KG1 (cell line): Measurements from ENCODE around the gene TMA7B.

Source experiments
- DNase-seq: peaks from one replicate; lab custom pipeline; 2025; lab: John Stamatoyannopoulos, UW

Gene TMA7B

DNA sequence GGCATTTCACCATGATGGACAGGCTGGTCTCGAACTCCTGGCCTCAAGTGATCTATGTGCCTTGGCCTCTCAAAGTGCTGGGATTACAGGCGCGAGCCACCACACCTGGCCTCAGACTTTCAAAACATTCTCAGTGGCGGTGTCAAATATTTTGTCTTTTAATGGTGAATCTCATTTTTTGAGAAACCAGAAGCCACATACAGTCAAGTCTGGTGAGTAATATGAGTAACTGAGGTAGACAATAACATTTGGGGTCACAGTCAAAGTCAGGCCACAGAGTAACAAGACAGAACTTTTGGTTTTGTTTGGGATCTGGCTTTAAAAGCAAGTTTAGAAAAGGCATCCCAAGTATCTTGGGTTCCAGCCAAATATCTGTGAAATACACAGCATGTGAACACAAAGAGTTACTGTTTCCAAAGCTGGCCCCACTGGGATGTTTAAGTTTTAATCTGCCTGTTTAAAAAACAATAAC, 5.6 kb upstream of the TMA7B start:
- no peak for DNase-seq

DNA sequence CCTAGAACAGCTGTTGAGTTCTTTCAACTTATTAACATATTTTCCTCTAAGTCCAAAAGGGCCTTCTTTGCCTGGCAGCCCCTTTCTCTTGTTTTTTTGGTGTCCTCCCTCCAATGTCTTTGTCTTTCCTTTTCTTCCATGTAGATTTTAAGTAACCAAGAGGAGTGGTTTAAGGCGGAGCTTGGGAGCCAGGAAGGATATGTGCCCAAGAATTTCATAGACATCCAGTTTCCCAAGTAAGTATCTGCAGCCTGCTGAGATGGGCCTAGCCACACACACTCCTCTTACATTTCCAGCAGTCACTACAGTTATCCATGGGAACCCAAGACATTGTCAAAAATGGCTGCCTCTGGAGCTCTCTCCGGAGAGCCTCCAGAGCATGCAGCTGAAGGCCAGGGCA, 4.5 kb upstream of the TMA7B start:
- DNase-seq: no peak

DNA sequence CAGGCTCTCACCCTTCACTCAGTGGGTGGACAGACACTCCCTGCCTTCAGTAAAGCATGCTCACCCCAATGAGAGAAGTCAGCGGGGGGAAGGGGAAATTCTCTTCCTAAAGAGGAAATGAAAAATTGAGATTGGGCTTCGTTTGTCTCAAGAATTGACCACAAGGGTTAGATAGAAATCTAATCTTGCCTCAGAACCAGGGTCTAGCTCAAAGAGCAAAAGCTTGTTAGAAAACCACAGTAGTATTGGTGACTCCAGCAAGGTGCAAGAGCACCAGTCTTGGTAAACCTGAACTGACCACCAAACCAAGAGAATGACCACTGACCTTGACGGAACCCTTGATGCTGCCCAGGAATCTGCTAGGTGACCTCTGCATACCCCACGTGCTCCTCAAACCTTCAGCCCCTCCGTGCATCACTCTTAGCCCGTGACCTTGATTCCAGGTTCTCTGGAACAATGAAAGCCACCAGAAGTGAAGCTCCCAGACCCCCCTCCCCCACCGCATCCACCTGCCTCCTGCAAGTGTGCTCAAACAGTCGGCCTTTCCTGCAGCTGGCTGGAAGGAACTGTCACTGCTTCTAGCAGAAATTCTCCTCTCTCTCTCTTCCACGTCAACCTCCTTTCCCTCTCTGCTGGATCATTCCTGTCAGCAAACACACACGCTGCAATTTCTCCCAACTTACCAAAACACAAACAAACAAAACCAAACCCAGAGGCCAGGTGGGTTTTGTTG, 3.1 kb upstream of the TMA7B start:
- peak; percentile 48 for DNase-seq

DNA sequence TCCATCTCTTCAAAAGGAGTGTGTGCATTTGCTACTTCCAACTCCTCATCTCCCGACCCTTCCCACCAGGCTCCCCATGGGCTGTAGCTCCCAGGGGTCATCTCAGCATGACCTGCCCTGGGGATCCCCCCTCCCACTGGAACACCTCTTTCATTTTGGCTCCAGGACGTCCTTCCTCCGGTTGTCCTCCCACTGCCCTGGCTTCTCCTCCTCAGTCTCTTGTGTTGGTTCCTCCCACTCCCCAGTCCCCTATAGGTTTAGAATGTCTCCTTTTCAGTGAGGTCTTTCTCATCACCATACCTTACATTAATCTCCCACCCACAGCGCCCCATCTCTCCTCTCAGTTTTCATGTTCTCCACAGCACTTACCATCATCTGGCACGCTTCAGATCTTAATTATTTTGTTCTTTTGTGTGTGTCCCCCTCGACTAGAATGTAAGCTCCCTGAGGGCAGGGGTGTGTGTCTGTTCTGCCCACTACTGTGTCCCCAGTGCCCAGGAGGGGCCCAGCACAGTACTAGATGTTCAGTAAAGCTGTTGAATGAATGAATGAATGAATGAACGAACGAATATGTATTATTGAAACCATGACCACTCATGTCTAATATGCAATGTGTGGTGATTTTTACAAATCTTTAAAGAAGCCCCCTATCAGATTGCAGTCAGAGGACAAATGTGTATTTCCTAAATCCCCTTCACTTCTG, 2.0 kb upstream of the TMA7B start:
- no peak for DNase-seq

DNA sequence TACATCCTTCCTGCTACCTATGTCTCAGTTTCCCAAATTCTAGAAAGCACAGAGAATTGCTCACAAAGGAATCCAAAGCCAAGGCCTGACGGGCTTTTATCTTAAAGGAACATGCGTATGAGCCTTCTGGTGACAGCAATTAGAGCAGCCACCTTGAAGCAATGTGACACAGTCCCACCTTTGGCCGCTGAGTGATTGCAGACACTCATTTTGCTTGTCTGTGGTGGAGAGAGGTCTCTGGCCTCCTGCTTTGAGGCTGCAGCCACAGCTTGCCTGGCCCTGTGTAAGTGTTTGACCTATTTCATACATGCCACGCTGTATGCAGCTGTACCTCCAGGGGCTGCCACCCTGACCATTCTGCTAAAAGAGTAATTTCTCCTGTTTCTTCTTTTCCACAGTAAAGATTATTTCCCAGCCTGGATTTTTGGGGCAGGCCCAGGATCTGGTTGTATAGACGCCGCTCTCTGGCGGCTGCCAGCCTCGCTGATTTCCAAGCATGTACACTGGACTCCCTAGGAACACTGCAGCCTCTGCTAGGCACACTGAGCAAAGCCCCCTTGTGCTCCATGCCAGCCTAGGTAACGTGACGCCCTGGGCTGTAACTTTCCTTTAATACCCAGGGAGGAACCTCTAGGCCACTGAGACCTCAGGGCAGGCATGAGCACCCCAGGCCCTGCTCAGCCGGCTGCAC, 1.1 kb upstream of the TMA7B start:
- no peak for DNase-seq

DNA sequence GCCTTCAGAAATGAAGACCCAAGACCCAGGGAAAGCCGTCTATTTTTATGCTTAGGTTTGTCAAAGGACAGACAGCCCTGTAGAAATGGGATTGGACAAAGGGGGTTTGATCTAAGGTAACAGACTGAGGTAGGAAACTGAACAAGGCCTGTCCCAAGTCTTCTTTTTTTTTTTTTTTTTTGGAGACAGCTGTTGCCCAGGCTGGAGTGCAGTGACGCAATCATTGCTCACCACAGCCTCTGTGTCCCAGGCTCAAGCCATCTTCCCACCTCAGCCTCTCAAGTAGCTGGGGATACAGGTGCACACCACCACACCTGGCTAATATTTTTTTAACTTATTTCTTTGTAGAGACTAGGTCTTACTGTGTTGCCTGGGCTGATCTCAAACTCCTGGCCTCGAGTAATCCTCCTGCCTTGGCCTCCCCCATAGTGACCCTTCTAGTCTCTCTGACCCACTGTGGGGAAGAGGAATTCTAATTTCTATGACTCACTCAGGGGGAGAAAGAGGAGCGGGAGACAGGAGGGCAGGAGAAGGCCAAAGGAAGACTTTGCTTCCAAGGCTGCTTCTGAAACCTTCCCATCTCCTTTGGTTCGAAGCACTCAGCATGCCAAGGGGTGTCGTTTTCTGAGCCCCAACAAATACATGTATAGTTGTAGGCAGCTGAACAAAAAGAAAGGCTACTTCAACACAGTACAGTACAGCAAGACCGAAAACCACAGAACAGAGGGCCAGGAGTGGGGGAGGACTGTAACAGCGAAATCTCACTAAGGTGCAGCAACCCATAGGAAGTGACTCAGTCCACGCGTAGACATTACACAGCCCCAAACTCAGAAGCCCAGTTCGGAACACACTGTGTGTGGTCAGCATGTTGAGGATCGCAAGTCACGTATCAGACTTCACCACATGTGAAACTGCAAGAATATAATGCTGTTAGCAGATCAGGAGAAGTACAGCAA, 872 bp downstream of the TMA7B start:
- peak; percentile 72 for DNase-seq

DNA sequence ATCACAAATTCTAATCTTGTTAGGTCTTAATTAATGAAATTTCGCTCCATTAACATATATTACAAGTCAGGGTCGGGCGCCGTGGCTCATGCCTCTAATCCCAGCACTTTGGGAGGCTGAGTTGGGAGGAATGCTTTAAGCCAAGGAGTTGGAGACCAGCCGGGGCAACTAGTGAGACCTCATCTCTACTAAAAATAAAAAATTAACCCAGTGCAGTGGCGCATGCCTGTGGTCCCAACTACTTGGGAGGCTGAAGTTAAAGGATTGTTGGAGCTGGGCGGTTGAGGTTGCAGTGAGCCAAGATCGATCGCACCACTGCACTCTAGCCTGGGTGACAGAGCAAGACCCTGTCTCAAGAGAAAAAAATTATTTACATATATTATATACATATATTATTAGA, 1.9 kb downstream of the TMA7B start:
- DNase-seq: no peak

DNA sequence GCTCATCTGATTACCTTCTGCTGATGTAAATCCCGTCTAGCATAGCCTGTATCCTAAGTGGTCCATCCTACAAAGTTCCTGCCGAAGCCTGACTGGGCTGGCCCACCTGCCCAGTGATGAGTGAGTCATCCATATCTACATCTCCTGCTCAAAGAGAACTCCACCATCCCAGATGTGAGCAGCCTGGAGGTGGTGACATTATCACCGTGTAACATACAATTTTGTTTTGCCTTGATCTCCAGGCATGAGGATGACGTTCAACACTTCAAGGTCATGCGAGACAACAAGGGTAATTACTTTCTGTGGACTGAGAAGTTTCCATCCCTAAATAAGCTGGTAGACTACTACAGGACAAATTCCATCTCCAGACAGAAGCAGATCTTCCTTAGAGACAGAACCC, 5.6 kb downstream of the TMA7B start:
- no peak for DNase-seq

DNA sequence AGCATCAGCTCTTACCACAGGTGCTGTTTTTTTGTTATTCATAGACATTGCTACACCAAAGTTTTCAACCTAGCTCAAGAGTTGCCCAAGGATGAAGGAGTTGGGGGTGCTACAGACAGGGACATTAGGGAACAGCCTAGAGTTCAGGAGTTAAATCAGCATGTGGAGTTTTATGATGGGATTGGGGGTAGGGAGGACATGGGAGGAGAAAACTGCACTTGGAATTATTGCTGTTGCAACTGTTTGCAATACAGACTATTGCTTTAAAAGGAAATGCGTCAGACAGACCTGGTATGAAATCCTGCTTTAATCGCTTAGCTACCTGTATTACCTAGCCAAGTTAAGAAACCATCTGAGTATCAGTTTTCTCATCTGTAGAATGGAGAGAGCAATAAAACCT, 6.3 kb downstream of the TMA7B start:
- no peak for DNase-seq

DNA sequence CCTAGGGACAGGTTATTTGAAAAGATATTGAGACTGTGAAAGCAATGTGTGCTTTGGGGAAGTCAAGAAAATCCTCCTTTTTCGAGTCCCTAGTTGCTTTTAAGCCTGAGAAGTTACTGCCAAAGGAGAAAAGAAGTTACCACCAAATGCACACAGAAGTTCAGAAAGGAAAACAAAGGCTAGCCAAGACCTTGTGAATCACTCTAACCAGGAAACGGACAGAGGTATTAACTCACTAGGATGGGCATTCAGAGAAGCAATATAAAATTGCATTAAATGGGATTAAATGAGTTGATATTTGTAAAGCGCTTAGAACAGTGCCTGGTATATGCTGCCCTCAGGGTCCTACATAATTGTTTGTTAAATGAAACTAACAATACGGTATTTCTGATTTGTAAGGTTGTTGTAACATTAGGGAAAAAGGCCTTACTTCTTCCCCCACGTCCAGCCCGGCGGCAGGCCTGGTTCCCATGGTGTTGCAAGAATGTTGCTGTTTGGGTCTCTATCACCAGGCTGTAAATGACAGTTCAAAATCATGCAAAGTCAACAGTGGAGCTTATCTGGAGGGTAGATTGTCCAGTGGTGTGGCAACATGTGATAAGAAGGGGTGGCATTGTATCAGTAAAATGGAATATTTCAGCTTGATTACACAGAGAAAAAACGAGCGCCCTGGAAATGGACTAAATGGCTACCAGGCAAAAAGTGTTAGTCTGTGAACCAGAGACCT, 7.1 kb downstream of the TMA7B start:
- DNase-seq: no peak

DNA sequence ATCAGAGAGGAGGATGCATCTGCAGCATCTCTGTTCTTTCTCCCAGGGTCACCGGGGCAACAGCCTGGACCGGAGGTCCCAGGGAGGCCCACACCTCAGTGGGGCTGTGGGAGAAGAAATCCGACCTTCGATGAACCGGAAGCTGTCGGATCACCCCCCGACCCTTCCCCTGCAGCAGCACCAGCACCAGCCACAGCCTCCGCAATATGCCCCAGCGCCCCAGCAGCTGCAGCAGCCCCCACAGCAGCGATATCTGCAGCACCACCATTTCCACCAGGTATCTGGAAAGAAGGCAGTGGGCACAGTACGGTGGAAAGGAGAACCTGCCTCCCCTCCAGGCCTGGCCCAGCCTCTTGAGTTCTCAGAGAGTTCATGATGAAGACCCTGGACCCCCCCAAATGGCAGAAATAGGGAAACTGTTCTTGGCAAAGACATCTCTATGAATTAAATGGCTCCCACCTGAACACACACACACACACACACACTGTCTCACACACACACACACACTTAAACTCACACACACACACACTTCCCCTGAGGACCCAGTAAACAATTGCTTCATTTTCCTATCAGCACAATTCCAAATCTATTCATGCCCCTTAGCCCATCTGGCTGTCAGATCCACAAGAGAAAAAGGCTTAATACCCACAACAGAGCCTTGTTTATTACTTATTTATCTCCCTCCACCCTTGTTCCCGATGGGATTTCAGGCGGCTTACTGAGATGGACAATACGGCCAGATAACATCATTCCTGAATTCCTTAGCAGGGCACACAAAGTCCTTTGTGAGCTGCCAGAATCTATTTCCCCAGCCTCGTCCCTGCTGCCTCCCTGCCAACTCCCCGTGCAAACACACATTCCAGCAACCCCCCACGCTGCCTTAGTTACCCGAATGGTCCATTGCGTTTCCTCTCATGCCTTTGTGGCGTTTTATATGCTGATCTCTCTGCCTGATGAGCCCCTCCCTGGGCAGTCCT, 8.1 kb downstream of the TMA7B start:
- DNase-seq: no peak

DNA sequence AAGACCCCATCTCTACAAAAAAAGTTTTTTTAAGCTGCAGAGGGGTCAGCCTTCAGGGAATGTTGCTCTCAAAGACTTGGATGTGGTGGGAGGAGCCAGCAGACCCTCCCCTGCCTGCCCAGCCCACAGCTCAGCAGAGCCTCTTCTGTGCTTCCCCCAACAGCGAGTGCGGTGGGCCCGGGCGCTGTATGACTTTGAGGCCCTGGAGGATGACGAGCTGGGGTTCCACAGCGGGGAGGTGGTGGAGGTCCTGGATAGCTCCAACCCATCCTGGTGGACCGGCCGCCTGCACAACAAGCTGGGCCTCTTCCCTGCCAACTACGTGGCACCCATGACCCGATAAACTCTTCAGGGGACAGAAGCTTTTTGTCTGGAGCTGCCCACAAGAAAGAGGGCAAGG, 10.5 kb downstream of the TMA7B start:
- DNase-seq: no peak

DNA sequence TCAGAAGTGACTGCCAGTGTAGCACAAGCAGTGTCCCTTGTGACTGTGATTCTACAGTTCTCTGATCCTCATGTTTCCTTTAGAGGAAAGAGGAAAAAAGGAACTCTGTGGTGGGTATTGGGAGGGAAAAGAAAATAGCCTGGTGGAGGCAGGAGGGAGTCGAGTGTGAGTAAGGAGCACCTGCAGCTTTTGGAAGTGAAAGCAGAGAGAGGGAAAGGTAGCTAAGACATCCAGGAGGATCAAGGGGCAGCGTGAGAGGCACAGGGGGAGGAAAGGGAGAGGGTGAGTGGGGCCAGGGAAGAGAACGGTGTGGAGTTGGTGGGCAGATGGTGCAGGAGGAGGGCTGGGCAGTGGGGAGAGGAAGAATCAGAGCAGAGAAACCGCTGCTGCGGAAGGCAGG, 12.4 kb downstream of the TMA7B start:
- no peak for DNase-seq

DNA sequence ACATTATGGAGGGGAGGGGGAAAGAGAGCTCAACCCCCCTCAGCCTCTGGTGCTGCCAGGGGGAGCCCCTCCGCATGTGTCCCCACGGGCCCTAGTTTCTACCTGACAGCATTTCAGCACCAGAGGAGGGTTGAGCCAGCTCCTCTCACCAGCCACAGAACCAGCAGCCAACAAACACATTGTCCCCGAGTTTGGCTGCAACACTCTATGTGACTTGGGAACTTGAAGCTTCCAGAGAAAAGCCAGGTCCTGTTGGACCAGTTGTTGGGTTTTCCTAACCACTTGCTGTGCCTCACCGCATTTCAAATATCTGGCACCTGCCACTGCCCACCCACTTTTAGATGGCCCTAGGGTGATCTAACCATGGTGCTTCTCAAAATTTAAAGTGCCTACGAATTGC, 13.5 kb downstream of the TMA7B start:
- DNase-seq: no peak

DNA sequence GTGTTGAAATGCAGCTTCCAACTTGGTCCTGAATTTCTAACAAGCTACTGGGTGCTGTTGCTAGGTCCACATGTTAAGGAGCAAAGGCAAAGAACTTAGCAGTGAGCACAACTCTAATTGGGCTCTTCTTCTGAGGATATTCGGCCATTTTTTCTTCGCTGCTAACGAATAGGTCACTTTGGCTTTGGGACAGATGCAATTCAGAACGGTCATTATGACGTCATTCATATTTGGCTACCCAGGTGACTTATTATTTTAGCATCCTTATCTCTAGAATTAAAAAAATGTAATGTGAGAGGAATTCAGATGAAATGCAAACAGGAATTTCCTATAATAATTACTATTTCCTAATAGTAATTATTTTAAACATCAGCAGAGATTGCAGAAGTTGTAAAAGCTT, 13.9 kb downstream of the TMA7B start:
- DNase-seq: no peak

DNA sequence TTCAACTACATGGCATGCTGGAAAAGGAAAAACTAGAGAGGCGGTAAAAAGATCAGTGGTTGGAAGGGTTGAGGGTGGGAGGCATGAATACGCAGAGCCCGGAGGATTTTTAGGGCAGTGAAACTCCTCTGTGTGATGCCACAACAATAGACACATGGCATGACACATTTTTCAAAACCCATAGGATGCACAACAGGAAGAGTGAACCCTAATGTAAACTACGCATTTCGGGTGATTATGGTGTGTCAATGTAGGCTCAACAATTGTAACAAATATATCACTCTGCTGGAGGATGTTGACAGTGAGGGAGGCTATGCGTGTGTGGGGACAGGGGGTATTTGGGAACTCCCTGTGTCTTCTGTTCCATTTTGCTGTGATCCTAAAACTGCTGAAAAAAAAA, 18.9 kb downstream of the TMA7B start:
- DNase-seq: no peak

DNA sequence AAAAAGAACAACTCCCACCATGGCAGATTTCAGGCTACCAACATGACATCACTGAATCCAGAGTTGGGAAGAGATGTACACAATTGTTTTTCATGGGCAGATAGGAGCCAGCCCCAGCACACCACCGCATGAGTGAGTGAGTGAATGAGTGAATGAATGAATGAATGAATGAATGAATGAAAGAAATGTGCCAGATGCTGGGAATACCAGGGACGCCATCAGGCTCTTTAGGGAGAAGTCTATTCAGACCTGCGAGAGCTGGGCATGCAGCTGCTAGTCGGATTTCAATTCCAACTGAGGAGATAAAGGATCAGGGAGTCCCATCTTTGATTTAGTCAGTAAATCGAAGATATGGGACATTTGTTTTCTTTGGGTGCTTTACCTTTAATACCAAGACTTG, 19.3 kb downstream of the TMA7B start:
- DNase-seq: no peak

DNA sequence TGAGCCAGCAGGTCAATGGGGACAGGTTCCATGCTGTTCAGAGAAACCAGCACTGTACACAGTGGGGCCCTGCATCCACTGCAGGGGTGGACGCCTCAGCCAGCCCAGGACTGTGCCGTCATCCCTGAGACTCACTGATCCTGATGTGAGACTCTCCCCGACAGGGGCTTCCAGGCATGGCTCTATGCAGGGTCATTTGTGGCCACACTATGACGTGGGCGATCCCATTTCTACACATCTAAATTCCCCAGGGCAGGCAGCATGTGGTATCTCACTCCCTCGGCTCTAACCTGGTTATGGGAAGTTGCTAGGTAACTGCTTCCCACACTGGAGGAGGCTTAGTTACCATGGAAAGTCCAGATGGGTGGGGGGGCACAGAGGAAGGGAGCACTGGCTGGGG, 20.4 kb downstream of the TMA7B start:
- DNase-seq: no peak

DNA sequence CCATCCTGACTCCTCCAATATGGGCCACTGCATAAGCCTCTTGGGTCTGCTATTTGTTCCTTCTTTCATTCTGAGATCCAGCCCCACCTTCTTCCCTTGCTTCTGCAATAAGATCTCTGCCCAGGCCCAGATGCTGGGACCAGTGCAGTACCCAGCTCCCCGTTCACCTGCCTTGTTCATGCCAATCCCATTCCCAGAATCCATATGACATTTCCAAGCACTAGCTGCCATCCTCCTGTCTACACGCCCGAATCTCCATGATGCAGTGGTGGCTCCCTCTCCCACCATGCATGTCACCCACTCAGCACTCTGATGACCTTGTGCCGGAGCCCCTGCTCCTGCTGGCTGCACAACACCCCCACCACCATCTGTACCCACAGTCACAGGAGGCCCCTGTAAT, 23.1 kb downstream of the TMA7B start:
- no peak for DNase-seq

DNA sequence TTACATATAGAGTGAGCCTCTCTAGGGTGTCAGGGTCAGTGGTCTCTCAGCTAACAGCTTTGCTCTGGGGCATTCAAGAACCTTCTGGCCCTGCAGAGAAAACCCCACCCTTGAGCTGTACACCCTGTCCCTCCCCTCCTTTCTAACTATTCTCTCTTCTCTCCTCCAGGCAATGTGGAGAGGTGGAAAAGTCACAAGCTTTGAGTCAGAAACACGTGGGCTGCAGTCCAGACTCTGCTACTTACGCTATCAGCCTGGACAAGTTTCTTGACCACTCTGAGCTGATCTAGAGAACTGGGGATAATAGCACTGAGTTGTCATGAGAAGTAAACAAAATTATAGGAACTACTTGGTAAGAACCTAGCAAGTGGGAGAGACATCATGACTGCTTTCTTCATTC, 23.8 kb downstream of the TMA7B start:
- DNase-seq: no peak
